SU-DHL-6 (cell line): Measurements from ENCODE around the gene LRRC47.
"Not testable (repeated sequence)": the region's sequence is repeated elsewhere in the genome, so short reads cannot be mapped to it uniquely, and the experiment has no call there.

Experiments used
- H2AFZ ChIP-seq: fragments of 200-600 bp; sonication (generic); 2 replicates; pipeline ENCODE4 v1.6.1; 2014; ENCODE audit warnings: low read depth, mild to moderate bottlenecking, moderate library complexity, mixed read lengths, antibody characterized with exemption, low read length; ENCODE audit not compliant: severe bottlenecking
- H3F3A ChIP-seq: fragments of 200-600 bp; shearing (Covaris generic); 2 replicates; pipeline ENCODE4 v1.6.0; 2016; ENCODE audit warnings: antibody characterized with exemption, mild to moderate bottlenecking; ENCODE audit not compliant: insufficient read depth
- H3K27ac ChIP-seq: fragments of 200-600 bp; sonication (generic); 2 replicates; pipeline ENCODE4 v1.5.1; 2016; ENCODE audit warnings: low read depth, mild to moderate bottlenecking, low read length, moderate library complexity, mixed read lengths
- H3K27me3 ChIP-seq: fragments of 200-600 bp; sonication (generic), shearing (Covaris generic); 2 replicates; pipeline ENCODE4 v1.6.0; 2014; ENCODE audit warnings: mild to moderate bottlenecking, low read length
- H3K36me3 ChIP-seq: fragments of 200-600 bp; sonication (generic); 2 replicates; pipeline ENCODE4 v1.6.1; 2014; ENCODE audit warnings: mild to moderate bottlenecking, low read length, mixed read lengths
- H3K4me2 ChIP-seq: fragments of 300-600, 200-600 bp; shearing (Covaris generic), sonication (generic); 2 replicates; pipeline ENCODE4 v1.6.0; 2014; ENCODE audit warnings: low read length, low read depth, mild to moderate bottlenecking; ENCODE audit not compliant: poor library complexity, severe bottlenecking
- H3K4me3 ChIP-seq: fragments of 200-600 bp; sonication (generic); 2 replicates; pipeline ENCODE4 v1.5.1; 2014; ENCODE audit warnings: antibody characterized with exemption, low read length, mild to moderate bottlenecking, mixed read lengths; ENCODE audit not compliant: insufficient read depth, poor library complexity, severe bottlenecking
- H3K79me2 ChIP-seq: fragments of 200-600 bp; sonication (generic); 2 replicates; pipeline ENCODE4 v1.6.1; 2014; ENCODE audit warnings: mild to moderate bottlenecking, low read length, moderate library complexity; ENCODE audit not compliant: insufficient read depth
- H3K9ac ChIP-seq: fragments of 200-600 bp; sonication (generic); 2 replicates; pipeline ENCODE4 v1.7.0; 2014; ENCODE audit warnings: mild to moderate bottlenecking, low read length
- H3K9me2 ChIP-seq: fragments of 200-600 bp; sonication (generic); replicated peaks from 2 replicates; pipeline ENCODE4 v1.6.1; 2014; ENCODE audit warnings: low read length; ENCODE audit not compliant: insufficient read depth
- H3K9me3 ChIP-seq: fragments of 200-600 bp; sonication (generic); 2 replicates; pipeline ENCODE4 v1.6.1; 2014; ENCODE audit warnings: low read length, mixed read lengths; ENCODE audit not compliant: insufficient read depth
- H4K20me1 ChIP-seq: fragments of 200-600 bp; sonication (generic); 2 replicates; pipeline ENCODE4 v1.6.1; 2014; ENCODE audit warnings: low read depth, mild to moderate bottlenecking, antibody characterized with exemption, low read length, moderate library complexity, mixed read lengths
- EZH2phosphoT487 ChIP-seq: fragments of 200-600 bp; sonication (generic), shearing (Covaris generic); conservative IDR thresholded peaks from 2 replicates; pipeline ENCODE4 v1.6.1; 2018; ENCODE audit warnings: mild to moderate bottlenecking, antibody characterized with exemption, low read length, moderate library complexity, mixed read lengths
- TF ChIP-seq, protein P1 (sequence below): fragments of 200-600 bp; sonication (generic); IDR thresholded peaks from one replicate; pipeline ENCODE4 v1.5.1; 2017; ENCODE audit warnings: antibody characterized with exemption, mild to moderate bottlenecking, low read length, moderate library complexity; ENCODE audit not compliant: insufficient read depth, poor library complexity, severe bottlenecking

LRRC47 gene

DNA sequence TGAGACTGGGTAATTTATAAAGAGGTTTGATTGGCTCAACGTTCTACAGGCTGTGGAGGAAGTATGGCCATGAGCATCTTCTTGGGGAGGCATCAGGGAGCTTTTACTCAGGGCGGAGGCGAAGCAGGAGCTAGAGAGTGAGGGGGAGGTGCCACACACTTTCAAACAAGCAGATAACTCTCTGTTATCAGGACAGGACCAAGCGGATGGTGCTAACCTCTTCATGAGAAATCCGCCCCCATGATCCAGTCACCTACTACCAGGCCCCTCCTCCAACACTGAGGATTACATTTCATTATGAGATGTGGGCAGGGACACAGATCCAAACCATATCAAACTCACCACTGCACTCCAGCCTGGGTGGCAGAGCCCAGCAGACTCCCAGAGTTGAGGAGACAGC lies 11.5 kb upstream of the LRRC47 start:
- Histone ChIP-seq H3K9me3 (no peaks in the 10 kb centered on the region), H3K9ac (no peak overlapping the region), H4K20me1 (no peaks in the 10 kb centered on the region), H3K36me3 (no peaks in the 10 kb centered on the region), H3F3A (no peaks in the 10 kb centered on the region), H3K4me2 (no peak overlapping the region), H3K4me3 (no peak overlapping the region), H3K79me2 (no peaks in the 10 kb centered on the region), H2AFZ (no peak overlapping the region), H3K9me2 (no peaks in the 10 kb centered on the region), H3K27me3 (no peaks in the 10 kb centered on the region), H3K27ac (no peak overlapping the region)
- no peak for TF ChIP-seq EZH2phosphoT487
- TF ChIP-seq, protein P1, sequence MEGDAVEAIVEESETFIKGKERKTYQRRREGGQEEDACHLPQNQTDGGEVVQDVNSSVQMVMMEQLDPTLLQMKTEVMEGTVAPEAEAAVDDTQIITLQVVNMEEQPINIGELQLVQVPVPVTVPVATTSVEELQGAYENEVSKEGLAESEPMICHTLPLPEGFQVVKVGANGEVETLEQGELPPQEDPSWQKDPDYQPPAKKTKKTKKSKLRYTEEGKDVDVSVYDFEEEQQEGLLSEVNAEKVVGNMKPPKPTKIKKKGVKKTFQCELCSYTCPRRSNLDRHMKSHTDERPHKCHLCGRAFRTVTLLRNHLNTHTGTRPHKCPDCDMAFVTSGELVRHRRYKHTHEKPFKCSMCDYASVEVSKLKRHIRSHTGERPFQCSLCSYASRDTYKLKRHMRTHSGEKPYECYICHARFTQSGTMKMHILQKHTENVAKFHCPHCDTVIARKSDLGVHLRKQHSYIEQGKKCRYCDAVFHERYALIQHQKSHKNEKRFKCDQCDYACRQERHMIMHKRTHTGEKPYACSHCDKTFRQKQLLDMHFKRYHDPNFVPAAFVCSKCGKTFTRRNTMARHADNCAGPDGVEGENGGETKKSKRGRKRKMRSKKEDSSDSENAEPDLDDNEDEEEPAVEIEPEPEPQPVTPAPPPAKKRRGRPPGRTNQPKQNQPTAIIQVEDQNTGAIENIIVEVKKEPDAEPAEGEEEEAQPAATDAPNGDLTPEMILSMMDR: no peak

DNA sequence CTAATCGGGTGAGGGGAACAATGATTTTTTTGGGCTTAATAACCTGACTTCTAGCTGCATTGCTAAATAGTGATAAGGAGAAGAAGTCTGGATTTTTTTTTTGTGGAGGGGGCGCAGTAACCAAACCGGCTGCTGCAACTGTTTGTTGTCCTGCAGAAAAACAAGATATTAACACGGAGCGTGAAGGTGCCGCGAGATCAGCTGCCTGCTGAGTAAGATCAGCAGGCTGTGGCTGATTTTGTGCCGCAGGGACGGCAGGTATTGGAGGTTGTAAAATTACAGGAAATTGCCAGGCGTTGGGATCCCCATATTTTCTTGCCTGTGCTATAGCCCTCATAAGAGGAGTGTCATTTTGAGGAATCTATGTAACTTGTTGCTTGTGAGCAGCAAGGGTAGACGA lies 8.7 kb upstream of the LRRC47 start:
- Histone ChIP-seq H3K36me3 (no peaks in the 10 kb centered on the region), H3K27me3 (no peaks in the 10 kb centered on the region), H3K4me2 (no peak overlapping the region), H3K79me2 (no peaks in the 10 kb centered on the region), H3K4me3 (no peak overlapping the region), H4K20me1 (no peaks in the 10 kb centered on the region), H3F3A (no peaks in the 10 kb centered on the region), H3K27ac (no peak overlapping the region), H3K9me2 (no peaks in the 10 kb centered on the region), H2AFZ (no peak overlapping the region), H3K9me3 (no peaks in the 10 kb centered on the region), H3K9ac (no peak overlapping the region)
- TF ChIP-seq EZH2phosphoT487: no peak
- TF ChIP-seq, protein P1: no peak

DNA sequence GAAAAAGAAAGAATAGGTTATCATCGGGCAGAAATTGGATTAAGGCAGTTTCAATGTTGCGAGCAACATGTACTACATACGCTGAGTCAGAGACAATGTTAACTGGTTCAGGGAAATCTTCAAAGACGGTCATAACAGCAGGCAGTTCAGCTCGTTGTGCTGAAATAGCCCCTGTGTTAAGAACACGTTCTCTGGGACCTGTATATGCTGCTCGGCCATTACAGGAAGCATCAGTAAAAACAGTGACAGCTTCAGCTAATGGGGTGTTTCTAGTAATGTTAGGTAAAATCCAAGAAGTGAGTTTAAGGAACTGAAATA lies 8.3 kb upstream of the LRRC47 start:
- H3K9ac ChIP-seq, H3K9me2 ChIP-seq, H3K27ac ChIP-seq, H3F3A ChIP-seq, H3K27me3 ChIP-seq, H3K4me2 ChIP-seq, H2AFZ ChIP-seq, H3K4me3 ChIP-seq, H3K9me3 ChIP-seq, H3K36me3 ChIP-seq, H3K79me2 ChIP-seq, H4K20me1 ChIP-seq: not testable (repeated sequence)

GRCh38 chr1:3803905-3804626 lies 7.8 kb upstream of the LRRC47 start:
- Histone ChIP-seq H3K27ac (no peak overlapping the region), H3K36me3 (no peaks in the 10 kb centered on the region), H3K4me3 (no peak overlapping the region), H3K9me3 (no peaks in the 10 kb centered on the region), H3K9me2 (no peaks in the 10 kb centered on the region), H3K27me3 (no peaks in the 10 kb centered on the region), H2AFZ (no peak overlapping the region), H3K4me2 (no peak overlapping the region), H3F3A (no peaks in the 10 kb centered on the region), H3K79me2 (no peaks in the 10 kb centered on the region), H4K20me1 (no peaks in the 10 kb centered on the region), H3K9ac (no peak overlapping the region)
- TF ChIP-seq, protein P1: no peak
- TF ChIP-seq EZH2phosphoT487: no peak

DNA sequence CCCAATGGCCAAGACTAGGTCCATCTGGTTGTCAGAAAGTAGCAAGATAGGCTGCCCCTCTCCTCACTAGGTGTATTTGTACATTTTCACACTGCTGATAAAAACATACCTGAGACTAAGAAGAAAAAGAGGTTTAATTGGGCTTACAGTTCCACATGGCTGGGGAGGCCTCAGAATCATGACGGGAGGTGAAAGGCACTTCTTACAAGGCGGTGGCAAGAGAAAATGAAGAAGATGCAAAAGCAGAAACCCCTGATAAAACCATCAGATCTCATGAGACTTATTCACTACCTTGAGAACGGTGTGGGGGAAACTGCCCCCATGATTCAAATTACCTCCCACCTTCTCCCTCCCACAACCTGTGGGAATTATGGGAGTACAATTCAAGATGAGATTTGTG lies 4.5 kb upstream of the LRRC47 start:
- not testable (repeated sequence) for H3K9me3 ChIP-seq, H3K4me3 ChIP-seq, H3K36me3 ChIP-seq, H3K79me2 ChIP-seq, H3K9me2 ChIP-seq, H3K27me3 ChIP-seq, H3K9ac ChIP-seq, H2AFZ ChIP-seq, H3K4me2 ChIP-seq, H3K27ac ChIP-seq, H4K20me1 ChIP-seq, H3F3A ChIP-seq
